AG10803 (cell line): ENCODE measurements around the gene APMAP.

Experiments used
- DNase-seq: peaks from one replicate; pipeline ENCODE4 v3.0.0; 2010; ENCODE audit warnings: low read depth
- H3K4me3 ChIP-seq: 2 replicates; pipeline ENCODE4 v1.5.1; 2011; ENCODE audit warnings: mild to moderate bottlenecking, low read length, control low read depth
- TF ChIP-seq, protein P1 (sequence below): conservative IDR thresholded peaks from 2 replicates; pipeline ENCODE4 v1.5.1; 2011; ENCODE audit warnings: mild to moderate bottlenecking, low read length, control low read depth, inconsistent platforms

Gene APMAP

DNA sequence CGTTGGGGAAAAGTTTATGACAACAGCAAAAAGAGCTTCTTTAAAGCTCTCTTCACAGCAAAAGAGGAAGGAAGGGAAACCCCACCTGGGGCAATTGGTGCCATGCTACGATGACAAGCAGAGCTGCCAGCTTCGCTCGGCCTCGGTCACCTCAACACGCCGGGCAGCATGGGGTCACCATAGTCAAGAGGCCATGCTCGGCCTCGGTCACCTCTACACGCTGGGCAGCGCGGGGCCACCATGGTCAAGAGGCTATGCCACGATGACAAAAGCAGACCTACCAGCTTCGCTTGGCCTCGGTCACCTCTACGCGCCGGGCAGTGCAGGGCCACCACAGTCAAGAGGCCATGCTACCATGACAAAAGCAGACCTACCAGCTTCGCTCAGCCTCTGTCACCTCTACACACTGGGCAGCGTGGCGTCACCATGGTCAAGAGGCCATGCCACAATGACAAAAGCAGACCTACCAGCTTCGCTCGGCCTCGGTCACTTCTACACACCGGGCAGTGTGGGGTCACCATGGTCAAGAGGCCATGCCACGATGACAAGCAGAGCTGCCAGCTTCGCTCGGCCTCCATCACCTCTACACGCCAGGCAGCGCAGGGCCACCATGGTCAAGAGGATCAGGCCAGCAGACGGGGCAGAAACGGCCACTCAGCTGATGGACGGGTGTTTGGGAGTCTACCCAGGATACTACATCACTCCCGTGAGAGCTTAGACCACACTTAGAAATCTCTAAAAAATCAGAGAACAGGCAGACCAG, 12.1 kb downstream of the APMAP start:
- TF ChIP-seq, protein P1, sequence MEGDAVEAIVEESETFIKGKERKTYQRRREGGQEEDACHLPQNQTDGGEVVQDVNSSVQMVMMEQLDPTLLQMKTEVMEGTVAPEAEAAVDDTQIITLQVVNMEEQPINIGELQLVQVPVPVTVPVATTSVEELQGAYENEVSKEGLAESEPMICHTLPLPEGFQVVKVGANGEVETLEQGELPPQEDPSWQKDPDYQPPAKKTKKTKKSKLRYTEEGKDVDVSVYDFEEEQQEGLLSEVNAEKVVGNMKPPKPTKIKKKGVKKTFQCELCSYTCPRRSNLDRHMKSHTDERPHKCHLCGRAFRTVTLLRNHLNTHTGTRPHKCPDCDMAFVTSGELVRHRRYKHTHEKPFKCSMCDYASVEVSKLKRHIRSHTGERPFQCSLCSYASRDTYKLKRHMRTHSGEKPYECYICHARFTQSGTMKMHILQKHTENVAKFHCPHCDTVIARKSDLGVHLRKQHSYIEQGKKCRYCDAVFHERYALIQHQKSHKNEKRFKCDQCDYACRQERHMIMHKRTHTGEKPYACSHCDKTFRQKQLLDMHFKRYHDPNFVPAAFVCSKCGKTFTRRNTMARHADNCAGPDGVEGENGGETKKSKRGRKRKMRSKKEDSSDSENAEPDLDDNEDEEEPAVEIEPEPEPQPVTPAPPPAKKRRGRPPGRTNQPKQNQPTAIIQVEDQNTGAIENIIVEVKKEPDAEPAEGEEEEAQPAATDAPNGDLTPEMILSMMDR = no peak
- no peak overlapping the region for H3K4me3 ChIP-seq
- no peak for DNase-seq

DNA sequence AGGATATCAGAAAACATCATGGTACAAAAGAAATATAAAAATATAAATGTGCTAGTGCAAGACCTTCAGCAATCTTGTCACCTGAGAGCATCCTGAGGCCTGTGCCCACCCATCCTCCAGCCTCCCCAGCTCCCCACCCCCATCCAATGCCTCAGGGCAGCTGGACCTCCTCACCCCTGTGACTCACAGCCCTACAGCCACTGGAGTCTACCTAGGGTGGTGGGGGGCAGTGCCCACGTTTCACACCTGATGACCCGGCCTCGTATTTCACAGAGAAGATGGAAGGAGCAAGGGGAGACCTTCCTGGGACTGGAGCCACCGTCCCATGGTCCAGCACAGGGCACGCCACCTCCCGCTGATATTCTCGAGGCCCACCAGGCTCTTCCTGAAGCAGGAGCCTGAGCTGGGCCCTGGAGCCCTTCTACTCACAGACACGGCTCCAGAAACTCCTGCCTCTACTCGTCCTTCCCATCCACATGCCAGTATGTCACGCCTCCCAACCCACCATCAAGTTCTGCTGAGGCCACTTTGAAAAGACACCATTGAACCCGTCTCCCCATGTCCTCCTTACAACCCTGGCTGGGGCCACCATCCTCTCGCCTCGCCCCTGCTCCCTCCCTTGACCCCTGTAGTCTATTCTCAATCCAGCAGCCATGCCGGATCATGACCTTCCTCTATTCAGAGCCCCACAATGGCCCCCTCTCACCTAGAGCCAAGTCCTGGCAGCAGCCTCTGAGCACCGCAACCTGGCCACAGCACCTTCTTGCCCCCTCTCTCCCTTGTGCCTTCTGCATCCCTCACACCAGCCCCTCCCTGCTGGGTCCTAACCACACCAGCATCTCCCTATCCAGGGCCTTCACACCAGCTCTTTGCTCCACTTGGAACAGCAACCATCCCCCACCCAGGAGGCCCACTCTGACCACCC, 13.3 kb downstream of the APMAP start:
- no peak for DNase-seq
- H3K4me3 ChIP-seq = no peak overlapping the region
- TF ChIP-seq, protein P1 = no peak

DNA sequence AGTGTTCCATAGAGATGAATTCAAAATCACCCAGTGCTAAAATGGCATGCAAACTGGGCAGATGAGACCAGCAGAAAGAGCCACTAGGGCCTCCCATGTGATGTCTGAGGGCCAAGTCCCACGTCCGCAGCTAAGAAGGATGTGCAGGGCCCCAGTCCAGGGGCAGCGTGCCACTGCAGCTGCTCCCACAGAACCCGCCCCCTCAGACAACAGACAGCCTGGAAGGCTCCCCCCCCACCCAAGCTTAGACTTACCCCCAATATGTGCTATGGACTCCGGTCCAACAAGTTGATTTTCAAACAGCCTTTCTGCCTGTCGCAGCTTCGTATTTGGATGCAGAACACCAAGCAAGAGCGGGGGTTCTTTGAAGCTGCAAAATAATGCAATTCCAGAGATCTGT, 14.0 kb downstream of the APMAP start:
- no peak for DNase-seq
- TF ChIP-seq, protein P1 = no peak
- H3K4me3 ChIP-seq = no peak overlapping the region

DNA sequence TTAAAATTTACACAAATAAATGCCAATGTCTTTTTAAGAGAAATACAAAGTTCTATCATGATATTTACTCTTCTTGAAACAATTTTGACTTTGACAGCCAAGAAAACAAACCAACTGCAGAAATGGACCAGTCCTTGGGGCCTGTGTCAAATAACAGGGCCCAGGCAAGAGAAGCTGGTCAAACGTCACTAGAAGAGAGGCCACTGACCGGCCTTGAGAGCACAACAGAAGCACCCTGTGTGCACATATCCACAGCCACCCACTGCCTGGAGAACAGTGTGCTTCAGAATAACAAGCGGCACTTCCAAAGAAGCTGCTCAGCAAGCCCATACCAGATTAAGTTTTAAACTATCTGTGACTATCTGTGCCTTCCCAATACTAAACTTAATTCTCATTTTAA, 14.8 kb downstream of the APMAP start:
- no peak overlapping the region for H3K4me3 ChIP-seq
- DNase-seq = no peak
- TF ChIP-seq, protein P1 = no peak

DNA sequence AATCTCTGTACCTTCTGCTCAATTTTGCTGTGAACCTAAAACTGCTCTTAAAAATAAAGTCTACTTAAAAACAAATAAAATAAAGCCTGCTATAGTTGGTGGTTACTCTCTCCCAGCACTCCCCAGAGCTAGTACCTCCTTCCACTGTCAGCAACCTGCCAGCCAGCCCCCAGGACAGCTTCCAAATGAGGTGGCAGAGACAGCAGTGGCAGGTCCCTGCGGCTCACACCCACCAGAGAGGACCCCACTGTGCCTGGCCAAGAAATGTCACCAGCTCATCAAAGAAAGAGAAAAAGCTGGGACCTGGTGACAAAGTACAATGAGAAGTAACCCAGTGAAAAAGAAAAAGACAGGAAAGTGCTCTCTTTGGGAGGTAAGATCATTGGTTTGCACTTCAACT, 15.2 kb downstream of the APMAP start:
- H3K4me3 ChIP-seq = no peak overlapping the region
- no peak for DNase-seq
- TF ChIP-seq, protein P1 = no peak

DNA sequence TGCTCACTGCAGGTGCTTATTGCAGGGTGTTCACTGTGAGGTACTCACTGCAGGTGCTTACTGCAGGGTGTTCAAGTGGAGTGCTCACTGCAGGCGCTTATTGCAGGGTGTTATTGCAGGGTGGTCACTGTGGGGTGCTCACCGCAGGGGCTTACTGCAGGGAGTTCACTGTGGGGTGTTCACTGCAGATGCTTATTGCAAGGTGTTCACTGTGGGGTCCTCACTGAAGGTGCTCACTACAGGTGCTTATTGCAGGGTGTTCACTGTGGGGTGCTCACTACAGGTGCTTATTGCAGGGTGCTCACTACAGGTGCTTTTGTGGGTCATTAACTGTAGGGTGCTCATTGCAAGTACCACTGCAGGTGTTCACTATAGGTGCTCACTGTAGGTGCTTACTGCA, 20.2 kb downstream of the APMAP start:
- no peak for DNase-seq
- no peak overlapping the region for H3K4me3 ChIP-seq
- TF ChIP-seq, protein P1 = no peak
